GM12891 (cell line): ENCODE measurements around the gene TBC1D4.

Experiments used
- POLR2A ChIP-seq: IDR thresholded peaks from 2 replicates; pipeline ENCODE4 v1.6.1; 2011; ENCODE audit warnings: low read depth, low read length, control low read depth
- POLR2AphosphoS5 ChIP-seq: IDR thresholded peaks from 2 replicates; pipeline ENCODE4 v1.6.1; 2011; ENCODE audit warnings: low read depth, low read length, control low read depth

- no peak for TF ChIP-seq POLR2AphosphoS5
- TF ChIP-seq POLR2A = no peak
Observed at GRCh38 chr13:75264611-75265010, 217.4 kb downstream of the TBC1D4 start.
